Tibial nerve (tissue), 4 donors: ENCODE data around the gene FAM13B.

Source experiments
- EP300 ChIP-seq, 2 donors: sonication (generic); formaldehyde crosslinking; IDR thresholded peaks; one replicate each; pipeline ENCODE4 v1.6.1; 2017; ENCODE audit warnings: antibody characterized with exemption in 2 of 2, mild to moderate bottlenecking in 1 of 2
- POLR2A ChIP-seq, 2 donors: fragments of 450-650 bp; IDR thresholded peaks; one replicate each; pipeline ENCODE4 v1.6.1; 2017; ENCODE audit warnings: antibody characterized with exemption in 2 of 2, mild to moderate bottlenecking in 2 of 2, moderate library complexity in 2 of 2
- TF ChIP-seq, protein P1 (sequence below), 5 experiments: fragments of 200-600 bp in 3 of 5; fragments of 450-650 bp in 2 of 5; sonication (generic) in 3 of 5; IDR thresholded peaks; one replicate each; pipeline ENCODE4 v1.5.1; 2016 to 2019; ENCODE audit warnings: antibody characterized with exemption in 5 of 5, mild to moderate bottlenecking in 3 of 5, moderate library complexity in 2 of 5

GRCh38 chr5:138018849-138019248 is 14.0 kb downstream of the FAM13B start:
- no peak for TF ChIP-seq POLR2A (IDR thresholded peaks at IDR 0.05)
- no peak for TF ChIP-seq EP300 (IDR thresholded peaks at IDR 0.05)
- TF ChIP-seq, protein P1, sequence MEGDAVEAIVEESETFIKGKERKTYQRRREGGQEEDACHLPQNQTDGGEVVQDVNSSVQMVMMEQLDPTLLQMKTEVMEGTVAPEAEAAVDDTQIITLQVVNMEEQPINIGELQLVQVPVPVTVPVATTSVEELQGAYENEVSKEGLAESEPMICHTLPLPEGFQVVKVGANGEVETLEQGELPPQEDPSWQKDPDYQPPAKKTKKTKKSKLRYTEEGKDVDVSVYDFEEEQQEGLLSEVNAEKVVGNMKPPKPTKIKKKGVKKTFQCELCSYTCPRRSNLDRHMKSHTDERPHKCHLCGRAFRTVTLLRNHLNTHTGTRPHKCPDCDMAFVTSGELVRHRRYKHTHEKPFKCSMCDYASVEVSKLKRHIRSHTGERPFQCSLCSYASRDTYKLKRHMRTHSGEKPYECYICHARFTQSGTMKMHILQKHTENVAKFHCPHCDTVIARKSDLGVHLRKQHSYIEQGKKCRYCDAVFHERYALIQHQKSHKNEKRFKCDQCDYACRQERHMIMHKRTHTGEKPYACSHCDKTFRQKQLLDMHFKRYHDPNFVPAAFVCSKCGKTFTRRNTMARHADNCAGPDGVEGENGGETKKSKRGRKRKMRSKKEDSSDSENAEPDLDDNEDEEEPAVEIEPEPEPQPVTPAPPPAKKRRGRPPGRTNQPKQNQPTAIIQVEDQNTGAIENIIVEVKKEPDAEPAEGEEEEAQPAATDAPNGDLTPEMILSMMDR (IDR thresholded peaks at IDR 0.05): no peak
